GM18511 (cell line): ENCODE measurements around the gene TMC5.
"Not testable (repeated sequence)": the region's sequence is repeated elsewhere in the genome, so short reads cannot be mapped to it uniquely, and the experiment has no call there.

ENCODE experiments used
- ATAC-seq: cut with Tn5 transposase; IDR thresholded peaks from one replicate; pipeline ENCODE4 v1.9.1; 2021; ENCODE audit warnings: mild to moderate bottlenecking, moderate library complexity; ENCODE audit not compliant: unreplicated experiment

Gene TMC5

GRCh38 chr16:19406891-19407491, 10.7 kb upstream of the TMC5 start:
- no peak for ATAC-seq

GRCh38 chr16:19410435-19411171, 7.1 kb upstream of the TMC5 start:
- no peak for ATAC-seq

GRCh38 chr16:19411298-19411697, 6.4 kb upstream of the TMC5 start:
- ATAC-seq, result no peak

GRCh38 chr16:19412055-19412454, 5.6 kb upstream of the TMC5 start:
- not testable (repeated sequence) for ATAC-seq

- ATAC-seq, result no peak
These were observed 2.2 kb upstream of the TMC5 start for GRCh38 chr16:19415461-19415860.

- no peak for ATAC-seq
These were observed 1.8 kb upstream of the TMC5 start for GRCh38 chr16:19415918-19416317.

GRCh38 chr16:19418200-19418599, 517 bp downstream of the TMC5 start:
- ATAC-seq, result no peak

- no peak for ATAC-seq
These were observed 2.0 kb downstream of the TMC5 start for GRCh38 chr16:19419698-19420075.

- ATAC-seq, result no peak
These were observed 6.8 kb downstream of the TMC5 start for GRCh38 chr16:19424478-19424877.

- no peak for ATAC-seq
These were observed 12.7 kb downstream of the TMC5 start for GRCh38 chr16:19430345-19430744.

GRCh38 chr16:19431636-19432340, 14.1 kb downstream of the TMC5 start:
- no peak for ATAC-seq

- ATAC-seq, result no peak
These were observed 14.7 kb downstream of the TMC5 start for GRCh38 chr16:19432429-19432828.

GRCh38 chr16:19434584-19434983, 16.9 kb downstream of the TMC5 start:
- no peak for ATAC-seq

- ATAC-seq, result no peak
These were observed 18.9 kb downstream of the TMC5 start for GRCh38 chr16:19436540-19436939.

GRCh38 chr16:19437280-19437679, 19.6 kb downstream of the TMC5 start:
- ATAC-seq, result no peak

GRCh38 chr16:19438739-19439138, 21.1 kb downstream of the TMC5 start:
- no peak for ATAC-seq

GRCh38 chr16:19439483-19439882, 21.8 kb downstream of the TMC5 start:
- ATAC-seq, result no peak

- no peak for ATAC-seq
These were observed 26.0 kb downstream of the TMC5 start for GRCh38 chr16:19443659-19444058.

- no peak for ATAC-seq
These were observed 28.7 kb downstream of the TMC5 start for GRCh38 chr16:19446300-19446846.

- no peak for ATAC-seq
These were observed 29.2 kb downstream of the TMC5 start for GRCh38 chr16:19446886-19447285.

- ATAC-seq, result no peak
These were observed 32.5 kb downstream of the TMC5 start for GRCh38 chr16:19450186-19450585.
